ENCODE results near the gene HOXA10.

HOXA10 gene

GRCh38 chr7:27128034-27128433 lies 46.1 kb downstream of the HOXA10 start:
- DNase-seq, result no peak

- DNase-seq, result no peak
Measured at GRCh38 chr7:27126596-27127327, 47.4 kb downstream of the HOXA10 start.

- DNase-seq, result no peak
Measured at GRCh38 chr7:27125986-27126394, 48.1 kb downstream of the HOXA10 start.

- no peak for DNase-seq
Measured at GRCh38 chr7:27124902-27125689, 49.0 kb downstream of the HOXA10 start.

GRCh38 chr7:27124096-27124901 lies 49.8 kb downstream of the HOXA10 start:
- no peak for DNase-seq

GRCh38 chr7:27123477-27124053 lies 50.6 kb downstream of the HOXA10 start:
- DNase-seq, result no peak

GRCh38 chr7:27123007-27123476 lies 51.1 kb downstream of the HOXA10 start:
- no peak for DNase-seq

- no peak for DNase-seq
Measured at GRCh38 chr7:27122077-27122910, 51.8 kb downstream of the HOXA10 start.

GRCh38 chr7:27121684-27122076 lies 52.4 kb downstream of the HOXA10 start:
- DNase-seq, result no peak
